ENCODE data around the gene PNPLA7.

The PNPLA7 gene

DNA sequence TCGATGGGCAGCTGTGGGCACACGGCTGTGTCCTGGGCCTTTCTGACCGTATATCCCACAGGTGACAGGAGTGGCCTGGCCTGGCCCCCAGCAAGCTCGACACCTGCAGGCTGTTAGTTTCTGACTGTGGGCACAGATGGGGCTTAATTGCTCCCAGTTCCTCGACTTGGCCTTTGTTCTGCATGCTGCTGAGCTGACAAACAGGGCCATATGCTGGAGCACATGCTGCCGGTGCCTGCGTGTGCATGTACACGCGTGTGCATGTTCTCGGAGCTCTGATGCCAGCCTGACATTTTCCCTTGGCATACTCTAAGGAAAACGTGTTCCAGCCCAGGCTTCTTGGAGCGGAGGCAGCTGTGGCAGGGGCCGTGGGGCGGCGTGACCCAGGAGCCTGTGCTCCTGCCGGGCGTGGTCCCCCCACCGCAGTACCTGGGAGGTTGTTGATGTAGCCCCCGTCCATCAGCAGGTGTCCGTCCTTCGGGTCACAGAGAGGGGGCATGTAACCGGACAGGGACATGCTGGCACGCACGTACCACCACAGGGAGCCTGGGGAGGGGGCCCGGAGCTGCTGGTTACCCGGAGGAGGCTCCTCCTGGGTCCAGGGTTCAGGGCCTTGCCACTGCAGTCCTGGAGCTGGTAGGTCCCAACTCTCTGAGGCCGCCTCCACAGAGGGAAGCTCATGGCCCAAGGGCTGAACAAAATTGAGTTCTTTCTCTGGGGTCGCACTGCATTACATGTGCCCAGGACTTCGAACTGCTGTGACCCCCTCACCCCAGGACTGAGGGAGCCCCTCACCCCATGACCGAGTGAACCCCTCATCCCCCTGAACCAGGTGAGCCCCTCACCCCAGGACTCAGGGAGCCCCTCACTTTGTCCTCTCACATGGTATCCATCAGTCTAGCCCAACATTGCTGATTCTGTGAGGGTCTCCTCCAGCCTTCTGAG is 86.9 kb downstream of the PNPLA7 start:
- DNase-seq (ENCODE audit: low read depth in 2 of 2, low spot score in 1 of 2) = no peak

DNA sequence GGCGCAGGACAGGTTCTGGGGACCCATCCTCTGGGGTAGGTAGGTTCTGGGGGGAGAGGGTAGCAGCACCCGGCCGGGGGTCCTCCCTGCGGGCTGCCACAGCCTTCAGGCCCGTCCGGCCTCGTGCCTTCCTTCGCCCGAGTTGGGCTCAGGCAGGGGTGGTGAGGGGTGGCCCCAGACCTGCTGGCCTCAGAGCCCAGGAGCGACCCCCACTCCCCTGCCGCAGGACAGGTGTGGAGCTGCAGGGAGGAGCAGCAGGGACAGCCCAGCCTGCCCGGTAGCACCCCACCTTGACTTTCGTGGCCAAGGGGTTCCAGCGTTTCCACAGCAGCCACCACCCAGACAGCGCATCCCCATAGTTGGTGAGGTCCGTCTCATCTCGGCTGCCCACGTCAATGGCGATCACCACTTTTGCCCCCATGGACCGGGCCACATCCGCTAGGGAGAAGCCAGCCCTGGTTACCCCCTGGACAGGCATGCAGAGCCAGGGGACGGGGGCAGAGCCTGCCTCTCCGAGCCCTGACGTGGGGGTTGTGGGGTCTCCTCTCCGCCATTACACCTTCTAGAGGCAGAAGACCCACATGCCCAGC is 87.7 kb downstream of the PNPLA7 start:
- no peak for DNase-seq (ENCODE audit: low read depth in 2 of 2, low spot score in 1 of 2)

DNA sequence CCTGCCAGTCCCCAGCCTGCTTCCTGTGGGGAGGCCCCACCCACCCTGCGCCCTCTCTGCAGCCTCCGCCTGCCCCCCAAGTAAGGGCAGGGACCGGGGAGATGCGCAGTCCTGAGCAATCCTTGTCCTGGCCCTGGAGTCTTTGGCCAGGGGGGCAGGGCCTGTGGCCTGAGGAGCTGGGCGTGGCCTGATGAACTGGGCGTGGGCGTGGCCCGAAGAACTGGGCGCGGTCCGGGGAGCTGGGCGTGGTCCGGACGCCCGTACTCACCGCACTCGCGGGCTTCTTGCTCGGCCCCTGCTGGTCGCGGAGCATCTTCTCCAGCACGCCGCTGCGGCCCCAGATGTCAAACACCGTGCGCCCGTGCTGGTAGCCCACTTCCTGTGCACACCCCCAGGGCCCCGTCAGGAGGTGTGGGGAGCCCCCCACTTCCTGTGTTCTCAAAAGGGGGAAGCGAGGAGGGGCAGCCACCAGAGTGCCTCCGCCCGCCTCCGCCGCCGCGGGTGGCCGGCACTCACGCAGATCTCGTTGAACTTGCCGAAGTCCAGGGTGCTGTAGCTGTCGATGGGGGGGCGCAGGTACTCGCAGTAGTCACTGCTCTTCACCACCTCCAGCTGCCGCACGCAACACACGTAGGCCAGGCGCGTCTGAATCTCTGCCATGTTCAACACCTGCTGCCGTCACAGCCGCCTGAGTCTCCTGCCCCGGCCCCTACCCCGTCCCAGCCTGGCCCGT is 88.4 kb downstream of the PNPLA7 start:
- peak; percentile 54 to 71 for DNase-seq (ENCODE audit: low read depth in 2 of 2, low spot score in 1 of 2)

DNA sequence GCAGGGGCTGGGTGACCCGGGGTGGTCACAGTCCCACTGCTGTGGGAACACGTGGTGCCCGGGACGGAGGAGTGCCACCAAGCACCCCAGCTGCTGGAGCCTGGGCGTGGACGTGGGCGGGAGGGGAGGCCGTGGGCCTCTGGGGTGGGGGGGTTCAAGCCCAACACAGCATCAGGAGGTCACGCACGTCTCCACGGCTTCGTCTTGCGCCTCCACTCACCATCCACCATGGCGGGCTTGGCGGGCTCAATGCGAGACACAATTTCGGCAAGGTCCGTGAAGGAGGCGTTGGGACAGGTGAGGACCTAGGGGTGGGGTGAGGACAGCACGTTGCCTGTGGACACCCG is 88.9 kb downstream of the PNPLA7 start:
- DNase-seq (ENCODE audit: low read depth in 2 of 2, low spot score in 1 of 2) = no peak

DNA sequence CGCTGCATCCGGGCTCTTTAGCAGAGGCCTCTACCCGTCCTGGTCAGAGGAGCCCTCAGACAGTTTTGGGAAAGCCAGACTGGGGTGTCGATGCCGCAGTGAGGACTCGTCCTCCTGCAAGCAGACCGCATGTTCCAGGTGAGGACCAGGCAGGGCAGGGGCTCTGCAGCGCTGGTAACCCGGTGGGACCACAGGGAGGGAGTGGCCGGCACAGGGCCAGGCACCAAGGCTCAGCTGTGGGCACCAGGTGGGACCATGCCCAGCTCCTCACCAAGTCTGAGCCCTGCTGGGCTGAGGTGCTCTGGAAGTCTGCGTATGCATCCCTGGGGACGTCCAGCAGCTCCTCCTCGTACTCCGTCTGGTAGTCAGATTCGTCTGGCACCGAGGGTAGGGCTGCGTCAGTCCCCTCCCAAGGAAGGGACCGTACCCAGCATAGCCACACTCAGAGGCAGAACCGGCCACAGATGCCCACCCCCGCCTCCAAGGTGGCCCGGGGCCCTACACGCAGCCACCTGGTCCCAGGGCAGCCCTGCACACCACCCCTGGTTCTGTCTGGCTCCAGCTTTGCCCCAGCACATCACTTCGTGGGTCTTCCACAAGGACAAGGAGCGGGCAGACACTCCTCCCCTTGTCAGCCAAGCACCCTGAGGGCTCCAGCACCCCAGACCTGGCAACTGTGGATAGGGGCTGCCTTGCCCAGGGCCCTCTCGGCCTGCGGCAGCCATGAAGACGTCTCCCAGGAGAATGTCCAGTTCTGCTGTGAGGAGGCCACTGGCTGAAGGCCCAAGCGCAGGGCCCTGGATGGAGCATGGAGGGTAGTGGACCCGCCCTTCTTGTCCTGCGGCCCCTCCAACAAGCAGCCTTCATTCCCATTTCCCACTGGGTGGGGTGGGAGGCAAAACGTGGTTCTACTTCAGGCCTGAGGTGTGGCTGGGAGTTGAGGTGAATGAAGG is 89.6 kb downstream of the PNPLA7 start:
- DNase-seq (ENCODE audit: low read depth in 2 of 2, low spot score in 1 of 2) = no peak

DNA sequence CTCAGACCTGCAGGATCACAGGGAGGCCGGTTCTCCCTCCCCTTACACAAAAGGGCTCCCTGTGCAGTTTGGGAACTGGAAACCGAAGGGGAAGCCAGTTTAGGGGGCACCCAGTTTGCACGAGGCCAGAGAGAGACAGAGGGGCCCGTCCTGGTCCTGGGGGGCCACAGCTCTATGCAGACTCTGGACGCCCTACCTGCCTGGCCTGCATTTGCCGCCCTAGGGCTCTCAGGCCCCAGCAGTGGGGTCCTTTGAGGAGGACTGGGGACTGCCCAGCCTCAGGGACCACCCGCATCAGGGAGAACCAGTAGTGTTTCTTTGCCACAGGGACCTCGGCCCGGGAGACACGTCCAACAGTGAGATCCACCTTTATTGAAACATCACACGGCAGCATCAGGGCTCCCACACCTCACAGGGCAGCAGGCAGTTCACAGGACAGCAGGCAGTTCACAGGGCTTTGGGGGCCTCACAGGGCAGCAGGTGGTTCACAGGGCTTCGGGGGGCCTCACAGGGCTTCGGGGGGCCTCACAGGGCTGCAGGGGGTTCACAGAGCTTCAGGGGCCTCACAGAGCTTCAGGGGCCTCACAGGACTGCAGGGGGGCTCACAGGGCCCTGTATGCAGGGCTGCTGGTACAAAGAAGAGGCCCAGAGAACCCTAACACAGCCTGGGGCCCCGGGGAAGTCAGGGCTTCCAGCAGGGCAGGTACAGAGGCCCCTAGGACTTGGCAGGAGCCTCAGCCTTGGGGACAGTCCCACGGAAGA is 90.4 kb downstream of the PNPLA7 start:
- DNase-seq (ENCODE audit: low read depth in 2 of 2, low spot score in 1 of 2) = no peak

DNA sequence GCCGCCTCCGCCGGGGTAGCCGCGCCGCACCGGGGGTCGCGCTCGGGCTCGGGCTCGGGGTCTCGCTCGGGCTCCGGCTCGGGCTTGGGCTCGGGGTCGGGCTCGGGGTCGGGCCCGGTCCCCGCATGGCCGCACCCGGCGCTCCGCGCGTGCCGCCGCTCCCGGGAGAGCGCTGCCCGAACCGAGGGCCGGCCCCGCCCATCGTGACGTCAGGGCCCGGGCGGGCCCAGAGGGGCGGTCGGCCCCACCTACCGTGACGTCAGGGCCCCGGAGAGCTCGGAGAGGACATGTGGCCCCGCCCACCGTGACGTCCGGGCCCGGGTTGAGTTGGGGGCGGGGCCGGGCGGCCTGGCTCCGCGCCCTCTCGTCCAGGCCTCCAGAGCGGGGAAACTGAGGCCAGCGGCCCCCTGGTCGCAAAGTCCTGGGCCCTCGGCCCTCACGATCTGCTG is 91.0 kb downstream of the PNPLA7 start, which contains the start of gene NSMF:
Gene NSMF, minus strand, starts transcription at position 183 of the 449 bp plus-strand sequence. CDS start 232 bp downstream, outside the sequence.
- DNase-seq (ENCODE audit: low read depth in 2 of 2, low spot score in 1 of 2) = peak; percentile 86 to 92

DNA sequence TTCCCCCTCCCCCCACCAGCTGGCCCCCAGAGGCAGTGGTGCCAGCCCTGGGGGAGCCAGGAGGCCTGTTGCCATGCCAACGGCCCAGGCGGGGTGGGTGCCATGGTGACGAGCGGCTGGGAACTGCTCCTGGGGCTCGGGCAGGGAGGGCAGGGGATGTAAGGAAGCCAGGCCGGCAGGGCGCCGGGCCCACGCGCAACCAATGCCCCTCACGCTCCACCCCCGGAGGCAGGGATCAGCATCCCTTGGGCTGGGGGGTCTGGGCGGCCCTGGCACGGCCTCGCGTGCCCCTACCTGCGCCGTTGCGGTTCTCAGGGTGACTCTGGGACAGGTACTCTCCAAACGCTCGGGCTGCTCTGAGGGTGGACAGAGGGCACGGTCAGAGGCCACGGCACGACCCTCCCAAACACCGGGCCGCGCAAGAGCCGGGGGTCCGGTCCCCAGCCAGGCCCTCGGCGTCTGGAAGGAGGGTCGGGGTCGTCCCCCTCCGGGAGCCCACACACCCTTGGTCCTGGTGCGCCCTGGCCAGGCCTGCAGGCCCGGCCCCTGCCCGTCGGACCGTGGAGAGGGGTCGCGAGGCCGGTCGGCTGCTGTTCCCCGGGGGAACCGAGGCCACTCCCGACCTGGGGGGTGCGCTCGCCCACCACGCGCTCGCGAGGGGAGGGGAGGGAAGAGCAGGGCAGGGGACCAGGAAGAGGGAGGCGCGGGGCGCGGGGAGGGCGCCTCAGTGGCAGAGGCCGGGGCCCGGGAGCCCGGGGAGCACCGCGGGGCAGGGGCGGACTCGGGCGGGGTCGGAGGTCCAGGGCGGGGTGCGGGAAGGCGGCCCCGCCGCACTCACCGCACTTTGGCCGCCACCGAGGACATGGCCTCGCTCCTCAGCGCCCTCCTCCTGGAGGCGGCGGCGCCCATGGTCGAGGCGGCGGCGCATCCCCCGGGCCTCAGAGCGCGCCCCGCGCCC is 91.7 kb downstream of the PNPLA7 start:
- no peak for DNase-seq (ENCODE audit: low read depth in 2 of 2, low spot score in 1 of 2)

DNA sequence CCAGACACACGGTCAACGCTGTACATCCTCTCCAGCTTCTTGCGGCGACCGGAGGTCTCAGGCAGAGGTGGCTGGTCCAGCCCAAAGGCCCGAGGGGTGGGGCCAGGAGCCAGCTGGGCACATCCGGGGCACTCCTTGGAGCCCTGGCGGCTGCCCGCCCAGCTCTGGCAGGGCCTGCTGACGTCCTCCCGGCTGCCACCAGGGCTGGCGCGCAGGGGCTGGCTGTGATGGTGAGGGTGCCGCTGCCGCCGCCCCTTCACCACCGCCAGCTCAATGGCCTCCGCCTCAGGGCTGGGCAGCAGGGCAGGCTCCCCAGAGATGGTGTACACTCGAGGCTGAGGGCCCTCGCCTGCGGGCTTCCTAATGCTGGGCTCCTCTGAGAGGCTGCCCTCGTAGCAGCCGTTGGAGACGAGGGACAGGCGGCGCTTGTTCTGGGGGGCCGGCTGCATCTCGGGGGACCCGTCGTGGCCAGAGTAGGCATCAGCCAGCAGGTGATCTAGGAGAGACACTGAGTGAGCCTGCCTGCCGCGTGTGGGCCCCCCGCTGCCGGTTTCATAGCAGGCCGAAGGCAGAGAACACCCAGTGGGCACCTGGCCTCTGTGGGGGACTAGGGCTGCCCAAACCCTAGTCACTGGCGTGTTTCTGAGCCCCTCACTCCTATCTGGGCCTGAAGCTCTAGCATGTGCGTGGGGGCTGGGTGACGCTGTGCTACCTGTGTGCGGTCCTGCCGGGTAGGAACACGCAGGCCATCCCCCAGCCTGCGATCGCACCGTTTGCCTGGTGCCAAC is 92.6 kb downstream of the PNPLA7 start:
- no peak for DNase-seq (ENCODE audit: low read depth in 2 of 2, low spot score in 1 of 2)

DNA sequence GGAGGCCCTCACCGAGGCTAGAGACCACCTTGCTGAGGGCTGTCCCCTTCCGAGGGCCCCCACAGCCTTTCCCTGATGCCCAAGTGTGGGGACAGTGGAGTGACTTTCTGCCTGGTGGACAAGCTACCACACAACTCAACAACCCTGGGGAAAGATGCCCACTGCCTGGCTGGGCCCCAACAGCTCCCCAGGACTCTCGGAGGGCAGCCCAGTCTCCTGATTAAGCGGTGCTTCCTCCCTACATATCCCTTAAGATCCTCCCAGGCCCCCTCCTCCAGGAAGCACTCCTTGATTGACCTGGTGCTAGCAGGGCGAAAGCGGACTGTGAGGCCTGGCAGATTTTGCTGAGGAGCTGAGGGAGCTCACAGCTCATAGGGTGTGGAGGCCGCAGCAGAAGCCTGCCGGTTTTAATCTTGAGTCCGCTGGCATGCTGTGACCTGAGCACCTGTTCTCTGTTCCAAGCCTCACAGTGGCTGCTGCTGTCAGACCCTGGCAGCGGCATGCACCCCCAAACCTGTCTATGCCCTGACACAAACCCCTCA is 93.3 kb downstream of the PNPLA7 start:
- DNase-seq (ENCODE audit: low read depth in 2 of 2, low spot score in 1 of 2) = no peak

DNA sequence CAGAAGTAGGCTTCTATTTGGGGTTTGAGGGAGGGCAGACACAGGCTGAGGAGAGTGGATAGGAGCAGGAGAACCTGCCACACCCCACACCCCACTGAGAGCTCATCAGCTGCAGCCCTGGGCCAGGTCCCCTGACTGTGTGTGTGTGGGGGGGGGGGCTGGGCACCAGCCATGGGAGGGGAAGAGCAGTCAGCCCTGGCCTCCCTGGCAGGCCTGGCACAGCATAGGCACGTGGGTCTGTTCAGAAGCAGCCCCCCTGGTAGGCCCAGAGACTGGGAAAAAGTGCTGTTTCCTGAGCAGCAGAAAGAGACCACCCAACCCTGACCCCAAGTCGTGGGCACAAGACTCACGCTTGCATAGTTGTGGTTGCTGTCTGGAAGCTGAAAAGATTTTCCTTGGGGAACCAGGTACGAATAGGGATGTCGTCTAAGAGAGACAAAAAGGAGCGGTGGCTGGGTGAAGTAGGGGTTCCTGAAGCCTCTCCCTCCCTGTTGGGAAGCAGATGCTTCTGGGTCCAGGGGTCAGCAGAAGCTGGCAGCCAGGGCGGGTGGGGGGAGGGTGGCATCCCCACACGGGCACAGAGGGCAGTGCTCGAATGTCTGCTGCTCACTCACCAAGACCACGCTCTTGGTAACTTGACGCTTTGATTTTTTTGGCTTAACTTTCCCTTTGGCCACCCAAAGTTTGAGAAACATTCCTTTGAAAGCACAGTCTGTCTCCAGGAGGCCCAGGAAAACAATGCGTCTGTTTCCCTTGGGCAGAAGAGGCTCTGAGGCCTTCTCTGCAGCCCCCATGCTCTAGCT is 93.9 kb downstream of the PNPLA7 start:
- no peak for DNase-seq (ENCODE audit: low read depth in 2 of 2, low spot score in 1 of 2)

DNA sequence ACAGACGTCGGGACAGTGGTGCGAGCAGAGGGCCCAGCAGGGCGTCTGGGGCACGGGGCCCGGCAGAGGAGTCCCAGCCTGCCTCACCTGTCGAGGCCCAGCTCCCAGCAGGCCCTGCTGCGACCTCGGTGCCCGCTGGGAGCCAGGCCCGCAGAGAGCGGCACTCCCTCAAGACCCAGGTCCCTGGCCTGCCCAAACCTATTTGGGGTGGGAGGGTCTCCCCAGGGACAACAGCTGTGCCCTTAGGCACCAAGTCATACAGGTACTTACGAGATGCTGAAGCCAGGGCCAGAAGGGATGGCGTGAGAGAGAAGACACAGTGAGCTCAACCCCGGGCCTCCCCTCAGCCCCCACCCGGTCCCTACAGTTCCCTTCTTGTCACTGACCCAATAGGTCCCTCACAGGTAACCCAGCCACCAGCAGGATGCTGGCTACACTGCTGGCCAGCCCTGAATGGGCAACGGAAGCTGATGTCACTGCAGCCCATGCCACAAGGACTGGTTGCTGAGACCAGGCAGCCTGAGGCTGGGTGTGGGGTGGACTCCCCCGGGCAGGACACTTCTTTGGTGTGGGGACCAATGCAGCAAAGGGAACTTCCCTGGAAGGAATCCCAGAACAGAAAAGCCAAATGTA is 94.7 kb downstream of the PNPLA7 start:
- no peak for DNase-seq (ENCODE audit: low read depth in 2 of 2, low spot score in 1 of 2)

DNA sequence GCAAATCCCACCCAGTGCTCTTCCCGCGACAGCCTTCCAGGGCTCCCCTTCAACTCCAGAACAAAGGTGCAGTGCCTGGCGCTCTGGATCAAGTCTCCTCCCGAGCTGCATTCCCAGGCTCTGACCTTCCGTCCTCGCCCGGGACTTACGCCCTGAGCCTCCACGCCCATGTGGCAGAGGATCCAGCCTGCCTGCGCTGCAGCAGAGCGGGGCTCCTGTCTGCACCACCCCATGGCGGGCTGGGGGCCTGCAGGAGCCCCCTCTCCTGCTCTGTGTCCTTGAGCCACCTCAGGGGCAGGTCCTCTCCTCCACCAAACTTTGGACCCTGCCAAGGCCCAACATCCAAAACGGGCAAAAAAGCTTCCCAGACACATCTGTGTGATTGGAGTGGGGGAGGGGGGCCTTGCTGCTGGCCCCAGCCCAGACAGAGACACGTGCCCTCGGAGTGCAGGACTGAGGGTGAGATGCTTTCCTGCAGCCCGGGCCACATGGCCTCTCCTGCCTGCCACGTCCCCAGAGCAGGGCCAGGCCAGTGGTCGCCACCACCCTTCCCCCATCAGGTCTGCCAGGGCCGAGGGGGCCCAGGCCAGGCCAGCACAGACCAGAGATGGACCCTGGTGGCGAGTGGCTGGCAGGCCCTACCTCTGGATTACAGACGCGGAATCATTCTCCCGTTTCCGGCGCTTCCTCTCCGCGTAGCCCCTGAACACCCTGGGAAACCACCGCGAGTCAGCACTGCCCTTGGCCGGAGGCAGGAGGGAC is 95.4 kb downstream of the PNPLA7 start:
- DNase-seq (ENCODE audit: low read depth in 2 of 2, low spot score in 1 of 2) = no peak

DNA sequence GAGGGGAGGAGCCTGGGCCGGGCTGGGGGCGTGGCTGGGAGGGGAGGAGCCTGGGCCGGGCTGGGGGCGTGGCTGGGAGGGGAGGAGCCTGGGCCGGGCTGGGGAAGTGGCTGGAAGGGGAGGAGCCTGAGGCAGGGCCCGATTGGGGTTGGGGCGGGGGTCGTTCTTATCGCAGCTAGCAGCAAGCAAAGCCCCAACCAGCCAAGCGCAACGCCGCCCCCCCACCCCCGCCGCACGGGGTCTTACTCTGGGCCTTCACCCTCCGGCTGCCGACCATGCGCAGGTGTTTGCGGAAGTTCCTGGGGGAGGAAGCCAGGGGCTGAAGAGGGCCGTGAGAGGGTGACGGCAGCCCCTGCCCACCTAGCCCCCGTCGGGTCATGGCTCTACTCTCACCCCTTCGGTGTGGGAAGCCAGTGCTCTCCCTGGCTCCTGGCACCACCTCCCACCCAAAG is 96.0 kb downstream of the PNPLA7 start:
- no peak for DNase-seq (ENCODE audit: low read depth in 2 of 2, low spot score in 1 of 2)

DNA sequence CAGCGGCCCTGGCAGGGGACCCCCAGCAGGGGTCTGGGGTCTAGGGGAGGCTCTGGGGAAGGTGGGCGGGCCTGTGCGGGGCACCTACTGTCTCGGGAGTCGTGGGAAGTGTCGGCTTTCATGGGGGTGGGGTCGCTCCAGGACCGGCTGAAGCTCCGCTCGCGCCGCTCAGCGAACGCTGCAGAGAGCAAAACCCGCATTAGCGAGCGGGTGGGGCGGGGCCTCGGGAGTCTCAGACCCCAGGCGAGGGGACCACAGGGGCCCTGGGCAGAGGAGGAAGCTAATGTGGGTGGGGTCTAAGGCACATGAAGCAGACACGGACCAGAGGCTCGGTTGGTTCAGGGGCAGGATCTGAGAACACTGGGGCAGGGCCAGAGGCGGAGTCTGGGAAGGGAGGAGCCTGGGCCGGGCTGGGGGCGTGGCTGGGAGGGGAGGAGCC is 96.5 kb downstream of the PNPLA7 start:
- DNase-seq (ENCODE audit: low read depth in 2 of 2, low spot score in 1 of 2) = no peak
